Vagina (tissue), 2 donors: Measurements from ENCODE around the gene GEN1. TPM values are rescaled to one million over a fixed set of nuclear protein-coding genes. Genes with fewer than 3 reads are reported as not detected.

Source experiments
- DNase-seq, 2 donors: peaks; one replicate each; pipeline ENCODE4 v3.0.0-alpha.2; 2017; ENCODE audit errors: extremely low spot score in 2 of 2
- H3K27ac ChIP-seq: fragments of 200-600 bp; sonication (generic); one replicate; pipeline ENCODE4 v1.5.1; 2019
- H3K27me3 ChIP-seq: fragments of 200-600 bp; sonication (generic); one replicate; pipeline ENCODE4 v1.5.1; 2019
- H3K36me3 ChIP-seq, 2 donors: fragments of 200-600 bp; sonication (generic); one replicate each; pipeline ENCODE4 v1.5.1; 2017 to 2019
- H3K4me1 ChIP-seq: fragments of 200-600 bp; sonication (generic); one replicate; pipeline ENCODE4 v1.5.1; 2019
- H3K4me3 ChIP-seq, 2 donors: fragments of 200-600 bp; sonication (generic); 1 replicate in 1 of 2; 2 replicates in 1 of 2; pipeline ENCODE4 v1.5.1; 2016 to 2019
- H3K9me3 ChIP-seq: fragments of 200-600 bp; sonication (generic); one replicate; pipeline ENCODE4 v1.5.1; 2019
- POLR2A ChIP-seq, 2 donors: fragments of 450-650 bp; IDR thresholded peaks; one replicate each; pipeline ENCODE4 v1.6.1; 2017; ENCODE audit warnings: antibody characterized with exemption in 2 of 2, mild to moderate bottlenecking in 2 of 2, moderate library complexity in 2 of 2
- POLR2AphosphoS5 ChIP-seq, 2 donors: sonication (generic); formaldehyde crosslinking; IDR thresholded peaks; one replicate each; pipeline ENCODE4 v1.9.0; 2017; ENCODE audit warnings: antibody characterized with exemption in 2 of 2, mild to moderate bottlenecking in 2 of 2, low read depth in 1 of 2; ENCODE audit not compliant: insufficient read depth in 1 of 2
- intact Hi-C: fragments of 100-400 bp; cut with DNase I; formaldehyde crosslinking; loops from one replicate; pipeline ENCODE4 v1.15.1; 2023
- total RNA-seq: library from RNA; depleted of rRNA; stranded (reverse); fragments of >200 nt; gene quantifications from one replicate; pipeline ENCODE4 v1.2.3, GENCODE V29; 2016
- TF ChIP-seq, protein P1 (sequence below), 3 experiments: fragments of 450-650 bp in 2 of 3; fragments of 200-600 bp in 1 of 3; sonication (generic) in 1 of 3; IDR thresholded peaks; one replicate each; pipeline ENCODE4 v1.5.1; 2017 to 2019; ENCODE audit warnings: antibody characterized with exemption in 3 of 3, mild to moderate bottlenecking in 2 of 3, moderate library complexity in 2 of 3

GEN1 gene
- total RNA-seq, 1 donor from 2014 or later, result 9.6 TPM

- intact Hi-C loops, result loop anchor here (10.0 kb wide), 1 partner anchor 1095 kb away; the partner anchor contains the start of gene CYRIA
- Histone ChIP-seq H3K9me3 (no peaks in the 10 kb centered on the region), H3K27ac (no peak overlapping the region), H3K36me3 (no peaks in the 10 kb centered on the region), H3K4me3 (no peak overlapping the region), H3K4me1 (peaks cover 7% of the 10 kb centered on the region), H3K27me3 (no peaks in the 10 kb centered on the region)
- TF ChIP-seq, protein P1, sequence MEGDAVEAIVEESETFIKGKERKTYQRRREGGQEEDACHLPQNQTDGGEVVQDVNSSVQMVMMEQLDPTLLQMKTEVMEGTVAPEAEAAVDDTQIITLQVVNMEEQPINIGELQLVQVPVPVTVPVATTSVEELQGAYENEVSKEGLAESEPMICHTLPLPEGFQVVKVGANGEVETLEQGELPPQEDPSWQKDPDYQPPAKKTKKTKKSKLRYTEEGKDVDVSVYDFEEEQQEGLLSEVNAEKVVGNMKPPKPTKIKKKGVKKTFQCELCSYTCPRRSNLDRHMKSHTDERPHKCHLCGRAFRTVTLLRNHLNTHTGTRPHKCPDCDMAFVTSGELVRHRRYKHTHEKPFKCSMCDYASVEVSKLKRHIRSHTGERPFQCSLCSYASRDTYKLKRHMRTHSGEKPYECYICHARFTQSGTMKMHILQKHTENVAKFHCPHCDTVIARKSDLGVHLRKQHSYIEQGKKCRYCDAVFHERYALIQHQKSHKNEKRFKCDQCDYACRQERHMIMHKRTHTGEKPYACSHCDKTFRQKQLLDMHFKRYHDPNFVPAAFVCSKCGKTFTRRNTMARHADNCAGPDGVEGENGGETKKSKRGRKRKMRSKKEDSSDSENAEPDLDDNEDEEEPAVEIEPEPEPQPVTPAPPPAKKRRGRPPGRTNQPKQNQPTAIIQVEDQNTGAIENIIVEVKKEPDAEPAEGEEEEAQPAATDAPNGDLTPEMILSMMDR (IDR thresholded peaks at IDR 0.05), result no peak
- no peak for TF ChIP-seq POLR2AphosphoS5 (IDR thresholded peaks at IDR 0.05; ENCODE audit: insufficient read depth in 1 of 2, low read depth in 1 of 2)
- TF ChIP-seq POLR2A (IDR thresholded peaks at IDR 0.05), result no peak
- no peak for DNase-seq
These were observed 5.9 kb downstream of the GEN1 start for GRCh38 chr2:17759805-17760204.

DNA sequence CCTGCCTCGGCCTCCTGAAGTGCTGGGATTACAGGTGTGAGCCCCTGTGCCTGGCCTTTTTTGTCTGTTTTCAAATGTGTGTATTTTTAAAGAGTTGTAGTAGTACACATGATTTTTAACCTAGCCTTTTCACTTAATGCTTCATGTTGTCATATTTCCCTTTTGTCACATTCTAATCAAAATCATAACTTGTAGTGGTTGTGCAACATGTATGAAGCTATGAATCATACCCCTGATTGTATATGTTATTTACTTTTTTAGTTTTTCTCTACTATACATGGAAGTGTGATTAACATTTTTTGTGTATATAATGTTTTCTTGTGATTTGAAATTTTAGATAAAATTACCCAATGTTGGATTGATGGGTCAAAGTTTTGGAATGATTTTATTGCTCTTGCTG is 8.5 kb downstream of the GEN1 start:
- no peaks in the 10 kb centered on the region for H3K9me3 ChIP-seq
- H3K27me3 ChIP-seq, result no peaks in the 10 kb centered on the region
- no peak overlapping the region for H3K4me3 ChIP-seq
- H3K36me3 ChIP-seq, result no peaks in the 10 kb centered on the region
- no peak for DNase-seq
- TF ChIP-seq POLR2A (IDR thresholded peaks at IDR 0.05) (no peak), POLR2AphosphoS5 (IDR thresholded peaks at IDR 0.05; ENCODE audit: insufficient read depth in 1 of 2, low read depth in 1 of 2) (no peak)
- TF ChIP-seq, protein P1 (IDR thresholded peaks at IDR 0.05), result no peak
- H3K27ac ChIP-seq, result no peak overlapping the region
- no peaks in the 10 kb centered on the region for H3K4me1 ChIP-seq
- intact Hi-C loops, result no loop called here

GRCh38 chr2:17763641-17764333 is 9.8 kb downstream of the GEN1 start:
- Histone ChIP-seq H3K27ac (no peak overlapping the region), H3K9me3 (no peaks in the 10 kb centered on the region), H3K4me1 (no peaks in the 10 kb centered on the region), H3K27me3 (no peaks in the 10 kb centered on the region), H3K4me3 (no peak overlapping the region), H3K36me3 (no peaks in the 10 kb centered on the region)
- DNase-seq, result no peak
- intact Hi-C loops, result no loop called here
- TF ChIP-seq POLR2A (IDR thresholded peaks at IDR 0.05) (no peak), POLR2AphosphoS5 (IDR thresholded peaks at IDR 0.05; ENCODE audit: insufficient read depth in 1 of 2, low read depth in 1 of 2) (no peak)
- TF ChIP-seq, protein P1 (IDR thresholded peaks at IDR 0.05), result no peak

- no peaks in the 10 kb centered on the region for H3K4me1 ChIP-seq
- no peak overlapping the region for H3K27ac ChIP-seq
- no peaks in the 10 kb centered on the region for H3K9me3 ChIP-seq
- no peak overlapping the region for H3K4me3 ChIP-seq
- intact Hi-C loops, result no loop called here
- DNase-seq, result no peak
- no peaks in the 10 kb centered on the region for H3K27me3 ChIP-seq
- no peaks in the 10 kb centered on the region for H3K36me3 ChIP-seq
- TF ChIP-seq POLR2AphosphoS5 (IDR thresholded peaks at IDR 0.05; ENCODE audit: insufficient read depth in 1 of 2, low read depth in 1 of 2) (no peak), POLR2A (IDR thresholded peaks at IDR 0.05) (no peak)
- TF ChIP-seq, protein P1 (IDR thresholded peaks at IDR 0.05), result no peak
These were observed 11.5 kb downstream of the GEN1 start for GRCh38 chr2:17765398-17765797.

- DNase-seq, result no peak
- H3K27me3 ChIP-seq, result no peaks in the 10 kb centered on the region
- H3K4me3 ChIP-seq, result no peak overlapping the region
- H3K27ac ChIP-seq, result no peak overlapping the region
- H3K4me1 ChIP-seq, result no peaks in the 10 kb centered on the region
- TF ChIP-seq, protein P1 (IDR thresholded peaks at IDR 0.05), result no peak
- no peak for TF ChIP-seq POLR2A (IDR thresholded peaks at IDR 0.05)
- no peak for TF ChIP-seq POLR2AphosphoS5 (IDR thresholded peaks at IDR 0.05; ENCODE audit: insufficient read depth in 1 of 2, low read depth in 1 of 2)
- no peaks in the 10 kb centered on the region for H3K9me3 ChIP-seq
- intact Hi-C loops, result no loop called here
- peaks cover 0 to 5% of the 10 kb centered on the region in 2 donors for H3K36me3 ChIP-seq
These were observed 15.0 kb downstream of the GEN1 start for GRCh38 chr2:17768894-17769293.
